Right ventricle myocardium superior (tissue), 1 donor: ENCODE results near the gene GRM1. TPM values are rescaled to one million over a fixed set of nuclear protein-coding genes. Genes with fewer than 3 reads are reported as not detected.
"Not testable (repeated sequence)": the region's sequence is repeated elsewhere in the genome, so short reads cannot be mapped to it uniquely, and the experiment has no call there.

Source experiments
- ATAC-seq: fragments of 200-7000 bp; cut with Tn5 transposase; one replicate; pipeline ENCODE4 v1.9.1; 2020; ENCODE audit warnings: mild to moderate bottlenecking; ENCODE audit not compliant: poor library complexity
- DNase-seq: peaks from one replicate; pipeline ENCODE4 v3.0.0-alpha.2; 2020
- intact Hi-C: fragments of 100-400 bp; cut with DNase I; formaldehyde crosslinking; loops from one replicate; pipeline ENCODE4 v1.11.2; 2022
- total RNA-seq: library from RNA; stranded (reverse); fragmentation: NEBNext Ultra II Directional; extraction: Animal tissue kit (Norgen Biotek cat#: 25700); gene quantifications from one replicate; pipeline ENCODE4 v1.2.1, GENCODE V29; 2021
- donor health status: DM: no; HTN: yes; CAD: no; lungs with severe emphysema.

The GRM1 gene
- total RNA-seq, 1 donor from 2014 or later: 2.2 TPM

DNA sequence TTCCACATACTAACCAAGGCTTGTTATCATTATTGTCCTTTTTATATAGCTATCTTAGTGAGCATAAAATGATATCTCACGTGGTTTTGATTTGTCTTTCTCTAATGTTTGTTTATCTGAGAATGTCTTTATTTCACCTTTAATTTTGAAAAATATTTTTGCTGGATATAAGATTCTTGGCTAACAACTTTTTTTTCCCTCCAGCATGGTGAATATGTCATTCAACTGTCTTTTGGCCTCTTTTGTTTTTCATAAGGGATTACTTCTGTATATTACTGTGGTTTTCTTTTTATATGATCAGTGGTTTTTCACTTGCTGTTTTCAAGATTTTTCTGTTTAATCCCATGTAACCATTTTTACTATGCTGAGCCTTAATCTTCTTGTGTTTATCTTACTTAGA, 141.0 kb downstream of the GRM1 start:
- ATAC-seq (no peak), DNase-seq (no peak)
- intact Hi-C loops: no loop called here

DNA sequence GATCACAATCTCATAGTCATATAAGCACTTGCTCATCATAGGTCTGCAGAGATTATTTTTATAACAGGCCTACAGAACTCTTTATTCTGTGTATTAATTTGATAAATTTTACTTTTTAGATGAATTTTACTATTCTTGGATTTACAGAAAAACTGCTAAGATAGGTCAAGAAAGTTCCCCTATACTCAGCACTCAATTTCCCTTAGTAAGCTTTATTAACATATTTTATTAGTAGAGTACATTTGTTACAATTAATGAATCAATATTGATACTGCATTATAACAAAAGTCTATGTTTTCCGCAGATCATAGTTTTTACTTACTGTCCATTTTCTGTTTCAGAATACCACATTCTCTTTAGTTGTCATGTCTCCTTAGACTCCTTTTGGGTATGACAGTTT, 148.9 kb downstream of the GRM1 start:
- ATAC-seq (no peak), DNase-seq (no peak)
- intact Hi-C loops: no loop called here

DNA sequence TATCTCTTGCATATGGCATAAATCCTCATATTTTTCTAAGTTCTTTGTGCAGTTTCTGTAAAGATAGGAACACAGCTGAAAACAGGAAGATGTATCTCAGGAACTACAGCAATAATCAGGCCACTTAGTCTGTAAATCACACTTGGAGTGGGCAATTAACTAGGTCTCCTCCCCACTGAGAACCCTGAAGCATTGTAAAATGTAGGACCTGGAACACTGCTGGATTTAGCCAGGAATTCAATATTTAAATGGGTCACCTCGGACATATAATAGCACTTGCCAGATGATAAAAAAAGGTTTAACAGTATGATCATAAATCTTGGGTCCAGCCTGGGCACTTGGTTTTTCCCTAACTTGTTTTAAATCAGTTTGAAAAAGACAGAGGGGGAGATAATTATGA, 155.0 kb downstream of the GRM1 start:
- DNase-seq (no peak), ATAC-seq (no peak)
- intact Hi-C loops: no loop called here

DNA sequence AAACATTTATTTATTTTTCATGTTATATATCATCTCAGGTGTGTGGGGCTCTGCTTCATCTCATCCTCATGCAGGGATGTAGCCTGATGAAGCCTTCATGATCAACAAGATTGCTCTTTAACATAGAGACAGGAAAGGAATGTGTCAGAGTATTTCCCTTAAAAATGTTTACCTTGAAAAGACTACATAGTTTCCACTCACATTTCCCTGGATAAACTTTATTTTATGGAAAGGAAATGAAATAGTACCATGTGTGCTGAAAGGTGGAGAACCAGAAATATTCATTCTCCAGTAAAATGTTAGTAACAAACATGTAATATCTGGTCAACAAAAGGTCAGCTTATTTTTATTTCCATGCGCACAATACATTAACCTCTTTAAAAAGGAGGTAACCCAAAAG, 155.8 kb downstream of the GRM1 start:
- ATAC-seq (no peak), DNase-seq (no peak)
- intact Hi-C loops: no loop called here

DNA sequence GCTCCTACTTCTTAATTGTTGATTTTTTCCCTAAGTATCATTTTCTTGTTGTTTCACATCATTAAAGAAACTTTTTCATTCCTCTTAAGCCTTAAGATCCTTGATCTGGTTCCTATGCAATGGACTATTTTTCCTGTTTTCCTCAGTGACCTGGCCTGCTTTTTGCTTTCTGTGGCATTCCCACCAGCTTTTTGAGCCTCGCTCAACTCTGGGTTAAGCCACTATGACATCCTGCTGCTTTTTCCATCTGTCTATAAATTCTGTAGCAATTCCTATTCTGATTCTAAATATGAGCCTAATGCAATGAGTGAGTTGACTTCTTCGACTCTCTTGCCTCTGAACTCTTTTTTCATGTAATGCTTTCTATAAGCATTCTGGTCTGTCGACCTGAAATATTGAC, 160.3 kb downstream of the GRM1 start:
- no peak for ATAC-seq
- intact Hi-C loops: no loop called here
- DNase-seq: no peak

DNA sequence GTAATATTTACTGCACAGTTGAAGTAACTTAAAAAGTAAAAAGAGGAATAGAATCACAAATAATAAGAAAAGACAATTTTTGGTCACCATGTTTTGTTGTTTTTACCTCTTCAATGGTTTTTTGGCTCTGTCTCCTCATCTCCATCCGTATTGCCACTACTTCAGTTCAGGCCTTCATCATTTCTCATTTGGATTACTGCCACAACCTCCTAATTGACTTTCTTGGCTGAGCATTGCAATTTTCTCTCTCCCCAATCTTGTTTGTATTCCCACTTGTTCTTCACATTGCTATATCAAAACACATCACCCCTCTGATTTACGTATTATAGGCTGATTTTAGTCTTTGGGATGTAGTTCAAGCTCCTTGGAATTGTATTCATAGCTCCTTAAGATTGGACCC, 161.7 kb downstream of the GRM1 start:
- intact Hi-C loops: no loop called here
- DNase-seq: no peak
- ATAC-seq: no peak

DNA sequence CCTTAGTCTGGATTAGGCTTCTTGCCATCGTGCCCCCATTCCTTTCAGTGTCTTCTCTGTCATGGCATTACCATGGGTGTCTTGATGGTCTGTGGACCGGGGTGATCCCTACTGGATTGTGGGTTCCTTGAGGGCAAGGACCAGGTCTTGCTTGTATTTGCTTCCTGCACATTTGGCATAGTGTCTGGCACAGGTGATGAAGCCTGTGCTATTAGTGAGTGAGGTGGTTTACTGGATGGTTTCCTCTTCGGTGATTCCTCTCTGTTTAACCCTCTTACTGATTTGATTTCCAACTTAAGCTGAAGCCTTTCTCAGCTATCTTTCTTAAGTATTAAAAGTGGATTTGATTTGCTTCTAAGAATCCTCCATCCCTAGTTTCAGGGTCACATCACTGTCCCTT, 162.3 kb downstream of the GRM1 start:
- no peak for DNase-seq
- intact Hi-C loops: no loop called here
- ATAC-seq: no peak

DNA sequence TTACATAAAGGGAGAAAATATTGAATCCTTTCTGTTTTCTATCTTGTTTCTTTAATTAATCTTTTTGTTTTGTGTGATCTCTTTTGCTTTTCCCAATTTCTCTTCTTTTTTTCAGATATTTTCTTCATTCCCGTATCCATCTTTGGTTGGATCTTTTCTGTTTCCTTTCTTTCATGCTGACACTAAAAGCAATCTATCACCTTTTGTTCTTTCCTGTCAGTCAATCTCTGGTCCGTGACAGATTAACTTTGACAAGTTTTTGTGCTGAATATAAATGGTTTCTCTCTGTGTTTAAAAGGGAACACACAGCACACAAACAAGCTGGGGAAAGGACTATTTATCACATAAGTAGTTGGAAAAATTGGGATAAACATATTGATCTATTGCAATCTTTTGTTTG, 162.8 kb downstream of the GRM1 start:
- intact Hi-C loops: no loop called here
- ATAC-seq (no peak), DNase-seq (no peak)

DNA sequence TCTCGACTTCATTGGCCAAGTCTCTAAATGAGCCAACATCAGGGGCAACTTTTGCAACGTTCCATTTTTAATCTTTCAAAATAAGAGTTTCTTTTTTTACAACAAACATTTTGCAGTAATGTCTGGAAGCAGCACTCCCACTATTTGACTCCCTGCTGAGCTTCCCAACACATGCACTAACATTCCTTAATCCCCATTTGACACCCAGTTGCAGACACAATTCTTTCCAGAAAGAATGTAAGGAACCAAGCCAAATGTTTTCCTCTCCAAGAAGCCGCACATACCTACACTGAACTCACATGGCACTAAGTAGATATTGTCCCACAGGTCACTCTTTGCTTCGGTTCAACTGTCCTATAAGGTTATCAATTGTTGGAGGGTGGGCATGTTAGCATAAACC, 165.6 kb downstream of the GRM1 start:
- no peak for DNase-seq
- ATAC-seq: no peak

DNA sequence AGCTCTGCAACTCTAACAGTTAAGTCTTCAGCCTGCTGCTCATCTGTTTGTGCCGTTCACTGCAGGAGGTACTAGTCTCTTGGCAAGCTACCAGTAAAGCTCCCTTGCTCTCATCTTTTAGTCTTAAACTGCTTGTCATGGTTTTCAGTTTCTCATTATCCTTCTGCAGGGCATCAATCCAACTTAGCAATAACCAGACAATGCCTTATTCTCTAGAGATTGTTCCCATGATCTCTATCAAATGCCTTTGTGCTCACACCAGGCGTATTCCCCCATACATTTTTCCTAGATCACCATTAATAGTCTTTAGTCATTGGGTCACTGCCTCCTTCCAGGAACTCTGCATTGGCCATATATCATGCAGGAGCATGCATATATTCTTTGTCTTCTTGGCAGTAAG, 171.3 kb downstream of the GRM1 start:
- DNase-seq (no peak), ATAC-seq (no peak)
- intact Hi-C loops: no loop called here

More for the DNA sequence above, 165.6 kb downstream of the GRM1 start:
- intact Hi-C loops: no loop called here

DNA sequence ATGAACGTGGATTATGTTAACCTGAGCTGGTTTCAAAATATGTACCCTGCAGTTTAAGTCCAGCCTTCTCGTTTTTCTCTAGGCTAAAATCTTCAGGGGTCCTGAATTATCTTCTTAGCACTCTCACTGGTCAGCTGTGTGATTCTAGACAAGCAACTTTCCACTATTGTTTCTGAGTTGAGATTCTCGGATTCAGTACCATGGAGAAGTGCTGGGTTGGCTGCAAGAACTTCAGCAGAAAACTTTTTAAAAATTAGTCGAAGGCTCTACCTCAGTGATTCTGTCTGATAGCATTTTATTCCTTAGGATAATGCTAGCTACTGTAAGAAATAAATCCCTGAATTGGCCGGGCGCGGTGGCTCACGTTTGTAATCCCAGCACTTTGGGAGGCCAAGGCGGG, 173.7 kb downstream of the GRM1 start:
- ATAC-seq (no peak), DNase-seq (no peak)
- intact Hi-C loops: no loop called here

DNA sequence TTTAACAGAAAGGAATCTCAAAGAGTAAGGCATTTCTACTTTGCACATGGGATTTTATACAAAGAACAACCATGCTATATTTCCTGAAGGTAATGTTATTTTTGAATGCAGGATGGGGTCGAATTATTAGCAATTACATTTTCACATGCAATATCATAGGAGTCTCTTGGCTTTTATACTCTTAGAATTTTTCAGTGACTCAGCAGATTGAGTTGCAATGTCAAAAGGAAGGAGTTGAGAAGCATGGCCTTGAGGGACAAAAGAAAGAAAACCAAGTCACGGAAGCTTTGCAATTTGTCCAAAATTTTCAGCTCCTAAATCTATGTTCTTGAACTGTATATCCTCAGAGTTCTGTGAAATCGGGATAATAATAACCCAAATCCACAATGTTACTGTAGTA, 181.1 kb downstream of the GRM1 start:
- intact Hi-C loops: no loop called here
- no peak for ATAC-seq
- no peak for DNase-seq

DNA sequence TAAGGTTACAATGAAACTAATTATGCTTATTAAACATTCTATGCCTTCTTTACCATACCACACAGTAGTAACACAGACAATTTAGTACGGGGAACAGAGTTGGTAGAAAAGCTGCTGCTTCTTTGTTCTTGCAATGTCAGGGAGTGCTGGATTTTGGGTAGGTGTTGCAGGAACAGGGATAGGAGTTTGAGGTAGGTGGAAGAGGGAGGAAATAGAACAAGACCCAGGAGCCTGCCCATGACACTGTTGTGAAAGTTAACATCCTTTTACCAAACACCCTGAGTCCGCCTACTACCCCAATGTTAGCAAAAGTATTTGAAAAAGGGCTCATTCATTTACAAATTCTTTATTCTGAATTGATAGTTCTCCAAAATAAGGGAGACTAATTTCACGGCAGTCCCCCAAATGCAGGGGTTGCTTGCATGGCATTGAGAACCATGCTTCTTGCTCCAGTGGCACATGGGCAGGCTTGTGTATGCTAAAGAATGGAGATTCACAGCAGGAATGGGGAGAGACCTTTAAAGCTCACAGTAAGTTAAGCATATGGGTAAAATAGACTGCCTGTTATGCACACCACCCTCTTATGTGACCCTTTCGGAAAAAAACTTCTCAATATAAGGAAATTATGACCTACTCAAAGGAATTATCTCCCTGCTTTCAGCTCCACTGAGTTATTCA, 181.7 kb downstream of the GRM1 start:
- no peak for DNase-seq
- no peak for ATAC-seq
- intact Hi-C loops: no loop called here

DNA sequence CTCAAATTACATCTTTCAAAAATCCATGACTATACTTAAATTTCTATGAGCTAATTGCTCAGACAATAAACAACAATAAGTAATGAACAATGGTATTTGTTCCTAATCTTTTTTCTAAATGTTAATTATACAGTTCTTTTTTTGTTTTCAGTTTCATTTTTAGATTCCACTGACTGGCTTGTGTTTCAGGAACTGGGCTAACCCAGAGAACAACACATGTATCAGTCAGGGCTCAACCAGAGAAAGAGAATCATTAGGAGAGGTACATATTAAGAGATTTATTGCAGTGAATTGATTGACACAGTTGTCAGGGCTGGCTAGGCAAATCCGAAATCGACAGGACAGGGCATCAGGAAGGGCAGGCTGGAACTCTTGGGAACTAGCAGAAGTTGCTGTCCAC, 182.8 kb downstream of the GRM1 start:
- ATAC-seq: no peak
- no peak for DNase-seq
- intact Hi-C loops: no loop called here

DNA sequence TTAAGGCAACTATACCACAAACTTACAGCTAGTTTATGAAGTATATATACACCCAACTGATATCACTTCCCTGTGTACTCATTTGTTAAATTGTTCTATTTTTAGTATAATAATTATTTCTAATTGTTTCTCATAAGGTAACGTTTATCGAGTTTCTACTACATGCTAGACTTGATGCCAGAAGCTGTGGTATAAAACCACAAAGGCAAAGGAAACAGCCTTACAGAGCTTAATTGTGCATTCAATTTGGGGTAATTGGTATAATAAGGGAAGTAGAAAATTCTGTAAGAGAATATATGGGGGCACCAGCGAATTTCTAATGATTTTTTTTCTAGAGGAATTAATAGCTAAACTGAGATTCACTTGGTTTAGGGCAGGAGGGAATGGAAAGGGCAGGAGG, 183.9 kb downstream of the GRM1 start:
- no peak for ATAC-seq
- DNase-seq: no peak
- intact Hi-C loops: no loop called here

DNA sequence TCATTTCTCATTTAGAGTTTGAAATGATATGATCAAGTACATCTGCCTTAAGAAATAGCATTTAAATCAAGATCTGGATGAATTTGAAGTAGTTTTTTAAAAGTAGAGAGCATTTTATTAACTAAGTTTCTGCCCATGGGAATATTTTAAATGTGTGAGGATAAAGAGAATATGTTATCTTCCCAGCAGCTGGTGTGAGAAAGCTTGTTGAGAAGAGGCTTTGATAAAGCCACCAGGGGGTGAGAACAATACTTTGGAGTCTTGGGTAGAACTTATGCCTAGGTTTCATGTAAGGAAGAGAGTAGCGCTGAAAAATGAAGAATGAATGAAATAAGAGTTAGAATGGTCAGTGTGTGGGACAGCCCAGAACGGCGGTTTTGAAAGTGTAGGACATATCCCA, 190.2 kb downstream of the GRM1 start:
- DNase-seq (no peak), ATAC-seq (no peak)
- intact Hi-C loops: no loop called here

DNA sequence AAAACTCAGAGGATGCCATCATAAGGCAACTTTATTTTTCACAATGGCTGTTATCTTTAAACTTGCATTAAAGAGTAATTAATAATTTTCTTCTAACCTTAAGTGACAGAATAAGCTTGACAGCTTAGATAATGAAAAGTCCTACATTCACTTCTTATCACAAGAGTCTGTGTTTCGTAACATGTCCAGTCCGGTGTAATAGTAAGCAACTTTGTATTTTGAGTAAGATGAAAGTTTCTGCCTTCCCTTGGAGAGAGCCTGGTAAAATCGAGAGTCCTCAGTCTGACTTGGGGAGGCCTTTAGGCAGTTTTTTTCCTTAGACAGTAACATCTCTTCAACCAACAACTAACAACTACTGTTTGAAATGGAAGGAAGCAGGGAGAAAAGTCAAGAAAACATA, 195.6 kb downstream of the GRM1 start:
- intact Hi-C loops: no loop called here
- DNase-seq: no peak
- no peak for ATAC-seq

DNA sequence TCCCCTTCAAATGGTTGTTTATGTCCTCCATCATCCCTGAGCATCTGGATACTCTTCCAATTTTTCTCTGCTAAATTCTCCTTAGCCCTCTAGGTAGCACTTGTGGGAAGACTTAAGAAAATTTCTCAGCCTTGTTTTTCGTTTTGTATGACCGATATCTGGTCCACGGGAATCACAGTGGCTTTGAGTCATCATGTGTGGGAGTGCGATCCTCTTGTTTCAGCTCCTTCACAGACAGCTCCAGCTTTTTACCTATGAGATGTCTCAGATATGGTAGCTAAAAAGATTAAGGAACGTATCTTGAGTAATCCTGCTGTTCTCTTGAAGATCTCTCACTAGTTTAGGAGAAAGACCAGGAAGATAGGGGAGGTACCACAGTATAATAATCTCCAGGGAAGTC, 196.1 kb downstream of the GRM1 start:
- intact Hi-C loops: no loop called here
- no peak for DNase-seq
- no peak for ATAC-seq

DNA sequence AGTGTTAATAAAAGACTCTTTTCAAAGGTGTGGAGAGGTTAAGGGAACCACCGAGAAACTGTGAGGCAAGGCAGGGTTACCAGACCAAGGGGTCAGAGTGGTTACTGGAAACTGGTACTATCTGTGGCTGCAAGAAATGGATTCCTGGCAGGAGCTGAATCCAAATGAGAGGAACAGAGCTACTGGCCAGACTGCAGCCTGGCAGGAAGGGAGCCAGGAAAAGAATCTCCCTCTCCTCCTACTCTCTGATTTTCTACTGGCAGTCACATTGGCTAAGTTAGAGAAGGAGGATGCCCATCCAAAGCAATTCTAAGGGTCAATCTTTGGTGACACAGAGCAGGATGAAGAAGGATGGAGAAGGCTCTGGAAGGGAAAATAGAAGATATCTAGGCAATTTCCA, 211.5 kb downstream of the GRM1 start:
- intact Hi-C loops: no loop called here
- ATAC-seq (no peak), DNase-seq (no peak)

DNA sequence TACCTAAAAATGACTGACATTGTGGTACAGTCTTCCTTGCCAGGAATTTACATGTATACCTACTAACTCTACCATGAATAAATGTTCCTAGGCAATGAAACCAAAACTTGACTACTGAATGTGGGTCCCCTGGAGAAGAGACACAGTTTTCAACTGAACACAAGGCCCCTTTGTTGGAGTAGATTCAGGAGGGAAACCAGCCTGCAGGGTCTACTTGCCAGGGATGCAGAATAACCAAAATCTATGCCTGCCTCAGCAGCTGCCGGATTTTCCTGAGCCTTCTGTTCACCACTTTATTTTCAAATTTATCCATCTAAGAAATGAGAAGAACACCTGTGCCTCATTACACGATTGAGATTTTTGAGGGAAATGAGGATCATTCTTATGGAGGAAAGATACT, 211.9 kb downstream of the GRM1 start:
- DNase-seq (no peak), ATAC-seq (no peak)
- intact Hi-C loops: no loop called here

DNA sequence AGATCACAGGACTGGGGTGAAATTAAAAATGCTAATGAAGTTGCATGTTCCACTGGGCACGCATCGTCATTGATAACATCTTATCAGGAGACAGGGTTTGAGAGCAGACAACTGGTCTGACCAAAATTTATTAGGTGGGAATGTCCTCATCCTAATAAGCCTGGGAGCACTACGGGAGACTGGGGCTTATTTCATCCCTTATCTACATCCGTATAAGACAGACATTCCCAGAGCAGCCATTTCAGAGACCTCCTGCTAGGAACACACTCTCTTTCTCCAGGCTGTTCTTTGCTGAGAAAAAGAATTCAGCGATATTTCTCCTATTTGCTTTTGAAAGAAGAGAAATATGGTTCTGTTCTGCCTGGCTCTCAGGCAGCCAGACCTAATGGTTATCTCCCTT, 214.8 kb downstream of the GRM1 start:
- ATAC-seq, DNase-seq, intact Hi-C loops: not testable (repeated sequence)
